ENCODE data around the gene OR51E1. TPM values are rescaled to one million over a fixed set of nuclear protein-coding genes. Genes with fewer than 3 reads are reported as not detected.
A peak's percentile ranks its signal among the peaks of the same experiment; 100 is the strongest.

OR51E1 gene
- total RNA-seq (not detected), polyA plus RNA-seq (not detected)

GRCh38 chr11:4643682-4644081 is at the start of gene OR51E1:
TSS of gene OR51E1 (plus strand) at chr11:4643982. CDS start at chr11:4652527, 8,545 bp downstream.
- CTCF ChIA-PET, result no interaction called here
- no peaks in the 10 kb centered on the region for H3K9me3 Mint-ChIP-seq
- no peaks in the 10 kb centered on the region for H3K4me1 Mint-ChIP-seq
- H3K9me3 ChIP-seq (ENCODE audit: low read length), result no peaks in the 10 kb centered on the region
- no peak within 1 kb of the TSS for H3K4me3 Mint-ChIP-seq
- no peaks in the 10 kb centered on the region for H3K36me3 Mint-ChIP-seq
- H3K27me3 Mint-ChIP-seq, result peaks cover 11% of the 10 kb centered on the region in 2 donors
- H3K27ac ChIP-seq (ENCODE audit: low read depth, low read length), result no peak within 1 kb of the TSS
- no peaks in the 10 kb centered on the region for H3K4me1 ChIP-seq (ENCODE audit: insufficient read depth, low read length)
- no peaks in the 10 kb centered on the region for H3K36me3 ChIP-seq (ENCODE audit: insufficient read depth, low read length)
- POLR2A ChIA-PET, result no interaction called here
- no peak within 1 kb of the TSS for H3K4me3 ChIP-seq (ENCODE audit: low read length)
- no peak within 1 kb of the TSS for H3K27ac Mint-ChIP-seq
- H3K27me3 ChIP-seq (ENCODE audit: insufficient read depth, low read length, poor library complexity, severe bottlenecking), result no peaks in the 10 kb centered on the region
- DNase-seq, result no peak

GRCh38 chr11:4605057-4605456 is 38.7 kb upstream of the OR51E1 start:
- Mint-ChIP-seq H3K9me3 (no peaks in the 10 kb centered on the region), H3K36me3 (peaks cover 4 to 61% (median 24%) of the 10 kb centered on the region in 3 donors), H3K4me1 (peaks cover 43 to 55% (median 54%) of the 10 kb centered on the region in 3 donors), H3K27ac (peak overlapping the region in 1 of 8 donors; percentile 79), H3K4me3 (peak overlapping the region in 1 of 7 donors; percentile 92), H3K27me3 (no peaks in the 10 kb centered on the region)
- ChIA-PET POLR2A (no interaction called here), CTCF (interaction anchor here (1.2 kb wide), 1 partner anchor 32 kb away, joined by 4 read pairs; the partner anchor contains the start of gene OR51D1)
- Histone ChIP-seq H3K9me3 (ENCODE audit: low read length) (no peaks in the 10 kb centered on the region), H3K4me1 (ENCODE audit: insufficient read depth, low read length) (peaks cover 29% of the 10 kb centered on the region), H3K4me3 (ENCODE audit: low read length) (no peak overlapping the region), H3K36me3 (ENCODE audit: insufficient read depth, low read length) (peaks cover 35% of the 10 kb centered on the region), H3K27me3 (ENCODE audit: insufficient read depth, low read length, poor library complexity, severe bottlenecking) (no peaks in the 10 kb centered on the region), H3K27ac (ENCODE audit: low read depth, low read length) (no peak overlapping the region)
- DNase-seq, result no peak

GRCh38 chr11:4606231-4607015 is 37.4 kb upstream of the OR51E1 start:
- Histone ChIP-seq H3K36me3 (ENCODE audit: insufficient read depth, low read length) (peaks cover 21% of the 10 kb centered on the region), H3K4me1 (ENCODE audit: insufficient read depth, low read length) (peaks cover 37% of the 10 kb centered on the region), H3K27ac (ENCODE audit: low read depth, low read length) (no peak overlapping the region), H3K27me3 (ENCODE audit: insufficient read depth, low read length, poor library complexity, severe bottlenecking) (no peaks in the 10 kb centered on the region), H3K9me3 (ENCODE audit: low read length) (no peaks in the 10 kb centered on the region), H3K4me3 (ENCODE audit: low read length) (peak overlapping the region; percentile 80)
- H3K27me3 Mint-ChIP-seq, result no peaks in the 10 kb centered on the region
- CTCF ChIA-PET, result interaction anchor here (1.6 kb wide), 1 partner anchor 30 kb away, joined by 5 read pairs; no protein-coding TSS in a partner anchor
- no peak for DNase-seq
- H3K9me3 Mint-ChIP-seq, result no peaks in the 10 kb centered on the region
- H3K36me3 Mint-ChIP-seq, result peaks cover 4 to 48% (median 13%) of the 10 kb centered on the region in 3 donors
- POLR2A ChIA-PET, result no interaction called here
- H3K27ac Mint-ChIP-seq, result peak overlapping the region in 5 of 8 donors; percentile 14 to 96 (median 20)
- peaks cover 50 to 64% (median 61%) of the 10 kb centered on the region in 3 donors for H3K4me1 Mint-ChIP-seq
- H3K4me3 Mint-ChIP-seq, result peak overlapping the region; percentile 92 to 99 (median 95)

GRCh38 chr11:4607096-4607495 is 36.7 kb upstream of the OR51E1 start:
- POLR2A ChIA-PET, result no interaction called here

GRCh38 chr11:4607781-4608666 is 35.8 kb upstream of the OR51E1 start, which contains the start of gene TRIM68:
TSS of gene TRIM68 (minus strand) at chr11:4608231. CDS start at chr11:4605504, 2,727 bp downstream.
- Mint-ChIP-seq H3K4me1 (peaks cover 50 to 64% (median 61%) of the 10 kb centered on the region in 3 donors), H3K4me3 (peak within 1 kb of the TSS; percentile 92 to 99 (median 95)), H3K27ac (peak within 1 kb of the TSS; percentile 70 to 98 (median 96)), H3K36me3 (peaks cover 9 to 32% (median 10%) of the 10 kb centered on the region in 3 donors), H3K9me3 (no peaks in the 10 kb centered on the region), H3K27me3 (no peaks in the 10 kb centered on the region)
- POLR2A ChIA-PET, result interaction anchor here (0.6 kb wide), 2 partner anchors 214 to 491 kb away, joined by 3 read pairs; partner anchors contain the start of gene TRIM21
- peaks cover 8% of the 10 kb centered on the region for H3K36me3 ChIP-seq (ENCODE audit: insufficient read depth, low read length)
- peak; percentile 90 to 96 (median 94) for DNase-seq
- no peaks in the 10 kb centered on the region for H3K9me3 ChIP-seq (ENCODE audit: low read length)
- H3K4me3 ChIP-seq (ENCODE audit: low read length), result peak within 1 kb of the TSS; percentile 80
- peak within 1 kb of the TSS; percentile 77 for H3K27ac ChIP-seq (ENCODE audit: low read depth, low read length)
- peaks cover 37% of the 10 kb centered on the region for H3K4me1 ChIP-seq (ENCODE audit: insufficient read depth, low read length)
- CTCF ChIA-PET, result interaction anchor here (1.6 kb wide), 1 partner anchor 29 kb away, joined by 5 read pairs; no protein-coding TSS in a partner anchor
- no peaks in the 10 kb centered on the region for H3K27me3 ChIP-seq (ENCODE audit: insufficient read depth, low read length, poor library complexity, severe bottlenecking)

More at GRCh38 chr11:4607096-4607495, 36.7 kb upstream of the OR51E1 start:
- H3K27ac ChIP-seq (ENCODE audit: low read depth, low read length), result peak overlapping the region; percentile 77
- peak overlapping the region; percentile 70 to 98 (median 96) for H3K27ac Mint-ChIP-seq
- no peaks in the 10 kb centered on the region for H3K27me3 Mint-ChIP-seq
- peak overlapping the region; percentile 80 for H3K4me3 ChIP-seq (ENCODE audit: low read length)
- no peaks in the 10 kb centered on the region for H3K9me3 Mint-ChIP-seq
- H3K4me1 Mint-ChIP-seq, result peaks cover 50 to 64% (median 61%) of the 10 kb centered on the region in 3 donors
- CTCF ChIA-PET, result interaction anchor here (1.6 kb wide), 1 partner anchor 30 kb away, joined by 5 read pairs; no protein-coding TSS in a partner anchor
- peaks cover 37% of the 10 kb centered on the region for H3K4me1 ChIP-seq (ENCODE audit: insufficient read depth, low read length)
- no peak for DNase-seq
- H3K9me3 ChIP-seq (ENCODE audit: low read length), result no peaks in the 10 kb centered on the region
- H3K27me3 ChIP-seq (ENCODE audit: insufficient read depth, low read length, poor library complexity, severe bottlenecking), result no peaks in the 10 kb centered on the region
- peaks cover 15% of the 10 kb centered on the region for H3K36me3 ChIP-seq (ENCODE audit: insufficient read depth, low read length)
- peak overlapping the region; percentile 92 to 99 (median 95) for H3K4me3 Mint-ChIP-seq
- H3K36me3 Mint-ChIP-seq, result peaks cover 4 to 41% (median 9%) of the 10 kb centered on the region in 3 donors

GRCh38 chr11:4610258-4610935 is 33.4 kb upstream of the OR51E1 start:
- DNase-seq, result peak in 3 of 5 donors; percentile 11 to 49 (median 11)
- peak overlapping the region; percentile 70 to 97 (median 95) for H3K27ac Mint-ChIP-seq
- peaks cover 44 to 52% (median 50%) of the 10 kb centered on the region in 3 donors for H3K4me1 Mint-ChIP-seq
- Histone ChIP-seq H3K27me3 (ENCODE audit: insufficient read depth, low read length, poor library complexity, severe bottlenecking) (no peaks in the 10 kb centered on the region), H3K4me3 (ENCODE audit: low read length) (peak overlapping the region; percentile 48), H3K36me3 (ENCODE audit: insufficient read depth, low read length) (no peaks in the 10 kb centered on the region), H3K27ac (ENCODE audit: low read depth, low read length) (peak overlapping the region; percentile 14), H3K4me1 (ENCODE audit: insufficient read depth, low read length) (peaks cover 37% of the 10 kb centered on the region), H3K9me3 (ENCODE audit: low read length) (no peaks in the 10 kb centered on the region)
- H3K27me3 Mint-ChIP-seq, result no peaks in the 10 kb centered on the region
- peak overlapping the region; percentile 64 to 92 (median 80) for H3K4me3 Mint-ChIP-seq
- ChIA-PET CTCF (interaction anchor here (2.4 kb wide), 1 partner anchor 27 kb away, joined by 6 read pairs; the partner anchor contains the start of gene OR51D1), POLR2A (no interaction called here)
- no peaks in the 10 kb centered on the region for H3K9me3 Mint-ChIP-seq
- H3K36me3 Mint-ChIP-seq, result peaks cover 0 to 10% (median 10%) of the 10 kb centered on the region in 3 donors

- POLR2A ChIA-PET, result no interaction called here
- CTCF ChIA-PET, result no interaction called here
- Histone ChIP-seq H3K27me3 (ENCODE audit: insufficient read depth, low read length, poor library complexity, severe bottlenecking) (no peaks in the 10 kb centered on the region), H3K9me3 (ENCODE audit: low read length) (no peaks in the 10 kb centered on the region), H3K4me1 (ENCODE audit: insufficient read depth, low read length) (peaks cover 27% of the 10 kb centered on the region), H3K4me3 (ENCODE audit: low read length) (no peak overlapping the region), H3K27ac (ENCODE audit: low read depth, low read length) (no peak overlapping the region), H3K36me3 (ENCODE audit: insufficient read depth, low read length) (no peaks in the 10 kb centered on the region)
- Mint-ChIP-seq H3K36me3 (peaks cover 0 to 10% (median 8%) of the 10 kb centered on the region in 3 donors), H3K4me3 (no peak overlapping the region), H3K27ac (no peak overlapping the region), H3K4me1 (peaks cover 32 to 36% (median 34%) of the 10 kb centered on the region in 3 donors), H3K9me3 (no peaks in the 10 kb centered on the region), H3K27me3 (peaks cover 0 to 3% of the 10 kb centered on the region in 2 donors)
- no peak for DNase-seq
Observed at GRCh38 chr11:4611986-4612385, 31.8 kb upstream of the OR51E1 start.
